Measurements from ENCODE around the gene PDIA4. TPM values are rescaled to one million over a fixed set of nuclear protein-coding genes. Genes with fewer than 3 reads are reported as not detected.
"Not testable (repeated sequence)": the region's sequence is repeated elsewhere in the genome, so short reads cannot be mapped to it uniquely, and the experiment has no call there.

Gene PDIA4
- total RNA-seq, 4 donors from 2014 or later: 57.1 to 100 (median 61.6) TPM

- no peak overlapping the region for H3K4me3 ChIP-seq
- DNase-seq: no peak
- no peaks in the 10 kb centered on the region for H3K9me3 ChIP-seq
- H3K4me1 ChIP-seq: no peaks in the 10 kb centered on the region
- no peak overlapping the region for H3K27ac ChIP-seq
- no peaks in the 10 kb centered on the region for H3K27me3 ChIP-seq
- no peaks in the 10 kb centered on the region for H3K36me3 ChIP-seq
- TF ChIP-seq CTCF (IDR thresholded peaks at IDR 0.05): no peak
- TF ChIP-seq POLR2A (IDR thresholded peaks at IDR 0.05): no peak
Observed at GRCh38 chr7:149043936-149044335, 15.6 kb upstream of the PDIA4 start.

- TF ChIP-seq POLR2A (IDR thresholded peaks at IDR 0.05): no peak
- TF ChIP-seq CTCF (IDR thresholded peaks at IDR 0.05): no peak
- no peaks in the 10 kb centered on the region for H3K4me1 ChIP-seq
- H3K27ac ChIP-seq: no peak overlapping the region
- no peaks in the 10 kb centered on the region for H3K9me3 ChIP-seq
- H3K27me3 ChIP-seq: no peaks in the 10 kb centered on the region
- H3K4me3 ChIP-seq: no peak overlapping the region
- DNase-seq: no peak
- no peaks in the 10 kb centered on the region for H3K36me3 ChIP-seq
Observed at GRCh38 chr7:149041350-149041749, 13.0 kb upstream of the PDIA4 start.

GRCh38 chr7:149038641-149039040, 10.3 kb upstream of the PDIA4 start:
- not testable (repeated sequence) for DNase-seq, H3K27me3 ChIP-seq, H3K27ac ChIP-seq, H3K9me3 ChIP-seq, H3K4me1 ChIP-seq, H3K4me3 ChIP-seq, H3K36me3 ChIP-seq

GRCh38 chr7:149036676-149037075, 8.4 kb upstream of the PDIA4 start:
- no peaks in the 10 kb centered on the region for H3K27me3 ChIP-seq
- no peak overlapping the region for H3K27ac ChIP-seq

GRCh38 chr7:149031353-149031910, 3.1 kb upstream of the PDIA4 start:
- H3K27me3 ChIP-seq: no peaks in the 10 kb centered on the region
- no peak for DNase-seq
- H3K4me3 ChIP-seq: no peak overlapping the region
- no peaks in the 10 kb centered on the region for H3K36me3 ChIP-seq
- H3K9me3 ChIP-seq: no peaks in the 10 kb centered on the region
- no peak overlapping the region for H3K27ac ChIP-seq
- TF ChIP-seq CTCF (IDR thresholded peaks at IDR 0.05): no peak
- TF ChIP-seq POLR2A (IDR thresholded peaks at IDR 0.05): no peak
- H3K4me1 ChIP-seq: peaks cover 0 to 14% (median 5%) of the 10 kb centered on the region in 4 donors

More at GRCh38 chr7:149036676-149037075, 8.4 kb upstream of the PDIA4 start:
- DNase-seq: no peak
- TF ChIP-seq POLR2A (IDR thresholded peaks at IDR 0.05) (no peak), CTCF (IDR thresholded peaks at IDR 0.05) (no peak)
- Histone ChIP-seq H3K4me1 (no peaks in the 10 kb centered on the region), H3K36me3 (no peaks in the 10 kb centered on the region), H3K4me3 (no peak overlapping the region), H3K9me3 (no peaks in the 10 kb centered on the region)

- not testable (repeated sequence) for H3K27ac ChIP-seq, DNase-seq, H3K4me3 ChIP-seq, H3K9me3 ChIP-seq, H3K27me3 ChIP-seq, H3K36me3 ChIP-seq
- H3K4me1 ChIP-seq: peaks cover 0 to 21% (median 5%) of the 10 kb centered on the region in 4 donors
Observed at GRCh38 chr7:149030439-149030838, 2.1 kb upstream of the PDIA4 start.
